Vagina (tissue), 2 donors: ENCODE data around the gene HCFC1R1.

Source experiments
- POLR2A ChIP-seq, 2 donors: fragments of 450-650 bp; IDR thresholded peaks; one replicate each; pipeline ENCODE4 v1.6.1; 2017; ENCODE audit warnings: antibody characterized with exemption in 2 of 2, mild to moderate bottlenecking in 2 of 2, moderate library complexity in 2 of 2
- POLR2AphosphoS5 ChIP-seq, 2 donors: sonication (generic); formaldehyde crosslinking; IDR thresholded peaks; one replicate each; pipeline ENCODE4 v1.9.0; 2017; ENCODE audit warnings: antibody characterized with exemption in 2 of 2, mild to moderate bottlenecking in 2 of 2, low read depth in 1 of 2; ENCODE audit not compliant: insufficient read depth in 1 of 2
- TF ChIP-seq, protein P1 (sequence below), 3 experiments: fragments of 450-650 bp in 2 of 3; fragments of 200-600 bp in 1 of 3; sonication (generic) in 1 of 3; IDR thresholded peaks; one replicate each; pipeline ENCODE4 v1.5.1; 2017 to 2019; ENCODE audit warnings: antibody characterized with exemption in 3 of 3, mild to moderate bottlenecking in 2 of 3, moderate library complexity in 2 of 3

GRCh38 chr16:3022684-3023414, 893 bp downstream of the HCFC1R1 start:
- TF ChIP-seq, protein P1, sequence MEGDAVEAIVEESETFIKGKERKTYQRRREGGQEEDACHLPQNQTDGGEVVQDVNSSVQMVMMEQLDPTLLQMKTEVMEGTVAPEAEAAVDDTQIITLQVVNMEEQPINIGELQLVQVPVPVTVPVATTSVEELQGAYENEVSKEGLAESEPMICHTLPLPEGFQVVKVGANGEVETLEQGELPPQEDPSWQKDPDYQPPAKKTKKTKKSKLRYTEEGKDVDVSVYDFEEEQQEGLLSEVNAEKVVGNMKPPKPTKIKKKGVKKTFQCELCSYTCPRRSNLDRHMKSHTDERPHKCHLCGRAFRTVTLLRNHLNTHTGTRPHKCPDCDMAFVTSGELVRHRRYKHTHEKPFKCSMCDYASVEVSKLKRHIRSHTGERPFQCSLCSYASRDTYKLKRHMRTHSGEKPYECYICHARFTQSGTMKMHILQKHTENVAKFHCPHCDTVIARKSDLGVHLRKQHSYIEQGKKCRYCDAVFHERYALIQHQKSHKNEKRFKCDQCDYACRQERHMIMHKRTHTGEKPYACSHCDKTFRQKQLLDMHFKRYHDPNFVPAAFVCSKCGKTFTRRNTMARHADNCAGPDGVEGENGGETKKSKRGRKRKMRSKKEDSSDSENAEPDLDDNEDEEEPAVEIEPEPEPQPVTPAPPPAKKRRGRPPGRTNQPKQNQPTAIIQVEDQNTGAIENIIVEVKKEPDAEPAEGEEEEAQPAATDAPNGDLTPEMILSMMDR (IDR thresholded peaks at IDR 0.05): no peak
- TF ChIP-seq POLR2A (IDR thresholded peaks at IDR 0.05) (no peak), POLR2AphosphoS5 (IDR thresholded peaks at IDR 0.05; ENCODE audit: insufficient read depth in 1 of 2, low read depth in 1 of 2) (no peak)
